Measurements from ENCODE around the gene LRBA. TPM values are rescaled to one million over a fixed set of nuclear protein-coding genes. Genes with fewer than 3 reads are reported as not detected.
A peak's percentile ranks its signal among the peaks of the same experiment; 100 is the strongest.

The LRBA gene
- total and polyA plus RNA-seq, 7 donors, result 16.8 to 184 (median 91.1) TPM

- peaks cover 0 to 13% (median 2%) of the 10 kb centered on the region in 4 donors for H3K36me3 ChIP-seq
- 26 to 68% methylated on average over 25 of the region's 25 CpGs for WGBS, 2 donors
- peak overlapping the region in 3 of 4 donors; percentile 61 to 78 (median 70) for H3K27ac ChIP-seq
- TF ChIP-seq POLR2A (IDR thresholded peaks at IDR 0.05) (no peak), EP300 (IDR thresholded peaks at IDR 0.05) (no peak), CTCF (IDR thresholded peaks at IDR 0.05) (no peak), POLR2AphosphoS5 (IDR thresholded peaks at IDR 0.05) (no peak)
- H3K9me3 ChIP-seq, result no peaks in the 10 kb centered on the region
- intact Hi-C loops (cut with DNase I), result no loop called here
- no peaks in the 10 kb centered on the region for H3K27me3 ChIP-seq
- no peak overlapping the region for H3K4me3 ChIP-seq
- no peak for DNase-seq
- peaks cover 0 to 60% (median 38%) of the 10 kb centered on the region in 4 donors for H3K4me1 ChIP-seq
Measured at GRCh38 chr4:150256841-150257730, 758.0 kb downstream of the LRBA start.

- Histone ChIP-seq H3K4me3 (peak overlapping the region in 2 of 4 donors; percentile 3 to 5), H3K27me3 (no peaks in the 10 kb centered on the region), H3K27ac (peak overlapping the region in 3 of 4 donors; percentile 61 to 78 (median 70)), H3K9me3 (no peaks in the 10 kb centered on the region), H3K36me3 (peaks cover 0 to 13% (median 2%) of the 10 kb centered on the region in 4 donors), H3K4me1 (peaks cover 0 to 59% (median 44%) of the 10 kb centered on the region in 4 donors)
- no peak for DNase-seq
- peak in 2 of 4 donors; percentile 35 to 41 for TF ChIP-seq POLR2AphosphoS5 (IDR thresholded peaks at IDR 0.05)
- TF ChIP-seq EP300 (IDR thresholded peaks at IDR 0.05), result no peak
- intact Hi-C loops (cut with DNase I), result no loop called here
- 83% methylated on average over 23 of the region's 23 CpGs for WGBS, 2 donors
Measured at GRCh38 chr4:150256225-150256620, 758.9 kb downstream of the LRBA start.

- intact Hi-C loops (cut with DNase I), result no loop called here
- Histone ChIP-seq H3K27me3 (no peaks in the 10 kb centered on the region), H3K9me3 (no peaks in the 10 kb centered on the region), H3K27ac (peak overlapping the region in 3 of 4 donors; percentile 61 to 78 (median 70)), H3K36me3 (peaks cover 0 to 13% (median 2%) of the 10 kb centered on the region in 4 donors), H3K4me1 (peaks cover 0 to 59% (median 43%) of the 10 kb centered on the region in 4 donors), H3K4me3 (peak overlapping the region in 2 of 4 donors; percentile 3 to 5)
- no peak for DNase-seq
- 74 to 80% methylated on average over 16 of the region's 16 CpGs for WGBS, 2 donors
- no peak for TF ChIP-seq CTCF (IDR thresholded peaks at IDR 0.05)
- TF ChIP-seq POLR2AphosphoS5 (IDR thresholded peaks at IDR 0.05), result no peak
- TF ChIP-seq POLR2A (IDR thresholded peaks at IDR 0.05), result no peak
- no peak for TF ChIP-seq EP300 (IDR thresholded peaks at IDR 0.05)
Measured at GRCh38 chr4:150255610-150256224, 759.4 kb downstream of the LRBA start.

GRCh38 chr4:150253965-150254630 is 761.0 kb downstream of the LRBA start:
- Histone ChIP-seq H3K36me3 (peaks cover 0 to 25% (median 2%) of the 10 kb centered on the region in 4 donors), H3K4me1 (peaks cover 0 to 45% (median 37%) of the 10 kb centered on the region in 4 donors), H3K27ac (peak overlapping the region in 2 of 4 donors; percentile 70 to 78), H3K27me3 (no peaks in the 10 kb centered on the region), H3K9me3 (no peaks in the 10 kb centered on the region), H3K4me3 (no peak overlapping the region)
- DNase-seq, result no peak
- intact Hi-C loops (cut with DNase I), result no loop called here
- TF ChIP-seq CTCF (IDR thresholded peaks at IDR 0.05) (no peak), POLR2A (IDR thresholded peaks at IDR 0.05) (no peak), POLR2AphosphoS5 (IDR thresholded peaks at IDR 0.05) (no peak), EP300 (IDR thresholded peaks at IDR 0.05) (no peak)
- WGBS, 2 donors, result 87 to 94% methylated on average over 18 of the region's 18 CpGs
